HL-60 (cell line): ENCODE measurements around the gene STK25.

Source experiments
- CTCF ChIP-seq: IDR thresholded peaks from one replicate; pipeline ENCODE4 v1.5.1; 2011; ENCODE audit warnings: low read length, control low read depth, inconsistent platforms; ENCODE audit not compliant: insufficient read depth
- GABPA ChIP-seq: IDR thresholded peaks from 2 replicates; pipeline ENCODE4 v1.6.1; 2012; ENCODE audit warnings: low read depth
- POLR2AphosphoS5 ChIP-seq: IDR thresholded peaks from 2 replicates; pipeline ENCODE4 v1.6.1; 2012; ENCODE audit warnings: low read depth
- TF ChIP-seq, protein P1 (sequence below): IDR thresholded peaks from 2 replicates; pipeline ENCODE4 v1.6.1; 2012; ENCODE audit warnings: low read depth; ENCODE audit not compliant: insufficient replicate concordance

DNA sequence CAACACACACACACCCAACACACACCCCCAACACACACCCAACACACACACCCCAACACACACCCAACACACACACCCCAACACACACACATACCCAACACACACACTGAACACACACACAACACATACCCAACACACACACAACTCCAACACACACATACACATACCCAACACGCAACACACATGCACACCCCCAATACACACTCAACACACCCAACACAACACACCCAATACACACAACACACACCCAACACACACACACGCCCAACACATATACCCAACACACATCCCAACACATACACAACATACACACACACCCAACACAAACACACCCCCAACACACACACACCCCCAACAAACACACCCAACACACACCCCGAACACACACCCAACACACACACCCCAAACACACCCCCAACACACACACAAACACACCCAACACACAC, 8.2 kb upstream of the STK25 start:
- TF ChIP-seq CTCF: no peak
- TF ChIP-seq, protein P1, sequence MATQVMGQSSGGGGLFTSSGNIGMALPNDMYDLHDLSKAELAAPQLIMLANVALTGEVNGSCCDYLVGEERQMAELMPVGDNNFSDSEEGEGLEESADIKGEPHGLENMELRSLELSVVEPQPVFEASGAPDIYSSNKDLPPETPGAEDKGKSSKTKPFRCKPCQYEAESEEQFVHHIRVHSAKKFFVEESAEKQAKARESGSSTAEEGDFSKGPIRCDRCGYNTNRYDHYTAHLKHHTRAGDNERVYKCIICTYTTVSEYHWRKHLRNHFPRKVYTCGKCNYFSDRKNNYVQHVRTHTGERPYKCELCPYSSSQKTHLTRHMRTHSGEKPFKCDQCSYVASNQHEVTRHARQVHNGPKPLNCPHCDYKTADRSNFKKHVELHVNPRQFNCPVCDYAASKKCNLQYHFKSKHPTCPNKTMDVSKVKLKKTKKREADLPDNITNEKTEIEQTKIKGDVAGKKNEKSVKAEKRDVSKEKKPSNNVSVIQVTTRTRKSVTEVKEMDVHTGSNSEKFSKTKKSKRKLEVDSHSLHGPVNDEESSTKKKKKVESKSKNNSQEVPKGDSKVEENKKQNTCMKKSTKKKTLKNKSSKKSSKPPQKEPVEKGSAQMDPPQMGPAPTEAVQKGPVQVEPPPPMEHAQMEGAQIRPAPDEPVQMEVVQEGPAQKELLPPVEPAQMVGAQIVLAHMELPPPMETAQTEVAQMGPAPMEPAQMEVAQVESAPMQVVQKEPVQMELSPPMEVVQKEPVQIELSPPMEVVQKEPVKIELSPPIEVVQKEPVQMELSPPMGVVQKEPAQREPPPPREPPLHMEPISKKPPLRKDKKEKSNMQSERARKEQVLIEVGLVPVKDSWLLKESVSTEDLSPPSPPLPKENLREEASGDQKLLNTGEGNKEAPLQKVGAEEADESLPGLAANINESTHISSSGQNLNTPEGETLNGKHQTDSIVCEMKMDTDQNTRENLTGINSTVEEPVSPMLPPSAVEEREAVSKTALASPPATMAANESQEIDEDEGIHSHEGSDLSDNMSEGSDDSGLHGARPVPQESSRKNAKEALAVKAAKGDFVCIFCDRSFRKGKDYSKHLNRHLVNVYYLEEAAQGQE: no peak
- TF ChIP-seq POLR2AphosphoS5: no peak
- TF ChIP-seq GABPA: no peak
